ENCODE data around the gene USP47.

USP47 gene

GRCh38 chr11:12003336-12003735, 161.6 kb downstream of the USP47 start:
- DNase-seq (ENCODE audit: low spot score) = no peak

- DNase-seq (ENCODE audit: low spot score) = no peak
These were observed 162.0 kb downstream of the USP47 start for GRCh38 chr11:12003815-12004214.

GRCh38 chr11:12005061-12005460, 163.3 kb downstream of the USP47 start:
- DNase-seq (ENCODE audit: low spot score) = no peak

- no peak for DNase-seq (ENCODE audit: low spot score)
These were observed 163.7 kb downstream of the USP47 start for GRCh38 chr11:12005476-12005875.

GRCh38 chr11:12006552-12007229, 164.9 kb downstream of the USP47 start:
- DNase-seq (ENCODE audit: low spot score) = no peak

- no peak for DNase-seq (ENCODE audit: low spot score)
These were observed 165.4 kb downstream of the USP47 start for GRCh38 chr11:12007230-12007593.

GRCh38 chr11:12007769-12008737, 166.3 kb downstream of the USP47 start, which contains the start of gene DKK3:
DKK3 (minus strand) TSS chr11:12008626; CDS start chr11:12008582, 44 bp downstream.
- no peak for DNase-seq (ENCODE audit: low spot score)

Measured in hepatic stellate cell (primary cell).